Chondrocyte (in vitro differentiated cells): ENCODE data around the gene PDE10A. TPM values are rescaled to one million over a fixed set of nuclear protein-coding genes. Genes with fewer than 3 reads are reported as not detected.

Experiments used
- DNase-seq: peaks from one replicate; pipeline ENCODE4 v3.0.0; 2021; ENCODE audit warnings: mixed read lengths, low spot score
- H3K27ac Mint-ChIP-seq: one replicate; pipeline ENCODE4 v1.8.0; 2021; ENCODE audit warnings: mild to moderate bottlenecking, moderate library complexity, mixed read lengths; ENCODE audit not compliant: unreplicated experiment
- H3K27me3 Mint-ChIP-seq: 2 replicates; pipeline ENCODE4 v1.8.0; 2021; ENCODE audit warnings: low read depth, mixed read lengths
- H3K36me3 Mint-ChIP-seq: 2 replicates; pipeline ENCODE4 v1.8.0; 2021; ENCODE audit warnings: low read depth, mixed read lengths
- H3K4me1 Mint-ChIP-seq: 2 replicates; pipeline ENCODE4 v1.8.0; 2021; ENCODE audit warnings: low read depth, mild to moderate bottlenecking, mixed read lengths
- H3K4me3 Mint-ChIP-seq: one replicate; pipeline ENCODE4 v1.8.0; 2021; ENCODE audit warnings: mild to moderate bottlenecking, moderate library complexity, mixed read lengths; ENCODE audit not compliant: unreplicated experiment
- H3K9me3 Mint-ChIP-seq: 2 replicates; pipeline ENCODE4 v1.8.0; 2021; ENCODE audit warnings: low read depth, mixed read lengths
- CTCF ChIP-seq: fragments of 200-600 bp; sonication (generic); IDR thresholded peaks from 2 replicates; pipeline ENCODE4 v1.5.0; 2021; ENCODE audit warnings: antibody characterized with exemption, mild to moderate bottlenecking, moderate library complexity
- total RNA-seq: library from RNA; stranded (reverse); gene quantifications from 3 replicates; pipeline ENCODE4 v1.2.1, GENCODE V29; 2021

Gene PDE10A
- total RNA-seq, 1 donor from 2014 or later = 13.7 TPM

GRCh38 chr6:165551828-165552227, 111.2 kb downstream of the PDE10A start:
- no peak overlapping the region for H3K27ac Mint-ChIP-seq
- H3K36me3 Mint-ChIP-seq = peaks cover 2% of the 10 kb centered on the region
- peaks cover 4% of the 10 kb centered on the region for H3K9me3 Mint-ChIP-seq
- H3K27me3 Mint-ChIP-seq = no peaks in the 10 kb centered on the region
- no peak overlapping the region for H3K4me3 Mint-ChIP-seq
- DNase-seq = no peak
- TF ChIP-seq CTCF = no peak
- peaks cover 8% of the 10 kb centered on the region for H3K4me1 Mint-ChIP-seq

DNA sequence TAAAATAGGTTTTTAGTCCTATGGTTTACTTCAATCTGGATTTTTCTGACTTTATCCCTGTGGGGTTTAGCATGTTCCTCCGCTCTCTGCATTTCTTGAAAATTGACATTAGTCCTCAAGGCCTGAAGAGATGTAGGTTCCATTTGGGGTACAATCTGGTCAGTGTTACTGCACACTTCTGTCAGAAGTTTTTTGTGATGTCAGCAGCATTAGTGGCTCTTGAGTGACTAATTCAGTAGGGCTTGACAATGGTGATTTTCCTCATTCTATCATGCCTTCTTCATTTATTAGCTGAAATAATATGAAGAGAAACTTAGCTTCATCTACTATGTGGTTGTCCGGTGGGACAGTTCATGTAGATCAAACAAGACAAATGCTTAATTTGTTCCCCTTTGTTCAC, 114.6 kb downstream of the PDE10A start:
- H3K4me1 Mint-ChIP-seq = no peaks in the 10 kb centered on the region
- no peaks in the 10 kb centered on the region for H3K27me3 Mint-ChIP-seq
- no peaks in the 10 kb centered on the region for H3K36me3 Mint-ChIP-seq
- H3K4me3 Mint-ChIP-seq = no peak overlapping the region
- no peaks in the 10 kb centered on the region for H3K9me3 Mint-ChIP-seq
- no peak for TF ChIP-seq CTCF
- H3K27ac Mint-ChIP-seq = no peak overlapping the region
- DNase-seq = no peak

- Mint-ChIP-seq H3K9me3 (no peaks in the 10 kb centered on the region), H3K27me3 (no peaks in the 10 kb centered on the region), H3K4me3 (no peak overlapping the region), H3K4me1 (no peaks in the 10 kb centered on the region), H3K27ac (no peak overlapping the region), H3K36me3 (no peaks in the 10 kb centered on the region)
- DNase-seq = no peak
- TF ChIP-seq CTCF = no peak
These were observed 117.2 kb downstream of the PDE10A start for GRCh38 chr6:165545806-165546205.

- Mint-ChIP-seq H3K4me1 (no peaks in the 10 kb centered on the region), H3K27me3 (no peaks in the 10 kb centered on the region), H3K27ac (no peak overlapping the region), H3K9me3 (no peaks in the 10 kb centered on the region), H3K36me3 (no peaks in the 10 kb centered on the region), H3K4me3 (no peak overlapping the region)
- TF ChIP-seq CTCF = no peak
- DNase-seq = no peak
These were observed 119.3 kb downstream of the PDE10A start for GRCh38 chr6:165543781-165544180.

DNA sequence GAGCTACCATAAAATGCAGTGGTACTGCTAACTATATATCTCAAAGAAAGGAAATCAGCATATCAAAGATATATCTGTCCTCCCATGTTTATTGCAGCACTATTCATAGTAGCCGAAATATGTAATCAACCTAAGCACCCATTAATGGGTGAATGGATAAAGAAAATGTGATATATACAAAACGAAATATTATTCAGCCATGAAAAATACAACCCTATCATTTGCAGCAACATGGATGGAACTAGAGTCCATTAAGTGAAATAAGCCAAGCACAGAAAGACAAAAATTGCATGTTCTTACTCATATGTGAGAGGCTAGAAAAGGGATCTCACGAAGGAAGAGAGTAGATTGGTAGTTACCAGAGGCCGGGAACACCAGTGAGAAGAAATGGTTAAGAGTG, 126.1 kb downstream of the PDE10A start:
- no peak overlapping the region for H3K4me3 Mint-ChIP-seq
- H3K27ac Mint-ChIP-seq = no peak overlapping the region
- no peaks in the 10 kb centered on the region for H3K36me3 Mint-ChIP-seq
- no peak for TF ChIP-seq CTCF
- H3K4me1 Mint-ChIP-seq = no peaks in the 10 kb centered on the region
- H3K9me3 Mint-ChIP-seq = peaks cover 4% of the 10 kb centered on the region
- H3K27me3 Mint-ChIP-seq = no peaks in the 10 kb centered on the region
- no peak for DNase-seq
